Pancreas (tissue), 10 donors: ENCODE data around the gene ATP12A. TPM values are rescaled to one million over a fixed set of nuclear protein-coding genes. Genes with fewer than 3 reads are reported as not detected.
A peak's percentile ranks its signal among the peaks of the same experiment; 100 is the strongest.

Experiments used
- ATAC-seq, 4 donors: fragments of 200-7000 bp; cut with Tn5 transposase; one replicate each; pipeline versions ENCODE4 v1.8.0 to v1.9.1; 2020; ENCODE audit warnings: mild to moderate bottlenecking in 4 of 4, moderate library complexity in 4 of 4
- DNase-seq, 6 donors: peaks; one replicate each; pipeline ENCODE4 v3.0.0-alpha.2; 2020
- FAIRE-seq: peaks from 2 replicates; lab custom pipeline; 2012; peaks lifted over from hg19 to GRCh38; lab: Jason Lieb, UNC
- H3K27ac ChIP-seq, 4 donors: fragments of 200-600 bp; sonication (generic); 1 replicate in 3 of 4; 2 replicates in 1 of 4; pipeline versions ENCODE4 v1.5.0 to v1.8.0; 2020
- H3K27me3 ChIP-seq, 4 donors: fragments of 200-600 bp; one replicate each; pipeline ENCODE4 v1.8.0; 2021
- H3K36me3 ChIP-seq, 3 donors: fragments of 200-600 bp; sonication (generic) in 1 of 3; one replicate each; pipeline versions ENCODE4 v1.5.0 to v1.8.0; 2020 to 2021
- H3K4me1 ChIP-seq, 3 donors: fragments of 200-600 bp; one replicate each; pipeline ENCODE4 v1.8.0; 2021
- H3K4me3 ChIP-seq, 4 donors: fragments of 200-600 bp; sonication (generic) in 2 of 4; one replicate each; pipeline versions ENCODE4 v1.5.0 to v1.8.0; 2020 to 2021
- H3K9me3 ChIP-seq, 4 donors: fragments of 200-600 bp; one replicate each; pipeline ENCODE4 v1.8.0; 2021
- WGBS, 2 donors: extraction: QIAGEN DNeasy Blood & Tissue Kit; methylation state at CpG; one replicate each; pipeline ENCODE4 v1.1.7; 2013; 5-methylcytosine and 5-hydroxymethylcytosine counted together
- intact Hi-C, 3 donors: fragments of 100-400 bp; cut with DNase I; formaldehyde crosslinking; loops; one replicate each; pipeline versions ENCODE4 v1.11.1 to v1.14.2; 2022
- polyA plus RNA-seq, 2 donors: library from polyadenylated mRNA; stranded (reverse); fragments of 200-250 nt; gene quantifications; one replicate each; pipeline ENCODE4 v1.2.3, GENCODE V29; 2013
- total RNA-seq, 6 donors: library from RNA; stranded (reverse); fragmentation: NEBNext Ultra II Directional in 4 of 6; extraction: Animal tissue kit (Norgen Biotek cat#: 25700) in 4 of 6; gene quantifications; one replicate each; pipeline versions ENCODE4 v1.2.1 to v1.2.4, GENCODE V29; 2021 to 2023
- TF ChIP-seq, protein P1 (sequence below), 4 donors: fragments of 200-600 bp; sonication (generic) in 3 of 4; IDR thresholded peaks; one replicate each; pipeline versions ENCODE4 v1.5.0 to v1.8.0; 2021; ENCODE audit warnings: antibody characterized with exemption in 4 of 4
- donor health status: healthy with polysubstance abuse.
- donor health status: DM: no; HTN: no; CAD: no; lungs with moderate emphysema.
- donor health status: DM: no; HTN: no; CAD: no.
- donor health status: control.
- donor health status: control.
- donor health status: Bipolar disorder and iron deficiency.
- donor health status: DM: yes; HTN: yes; CAD: no.
- donor health status: DM: no; HTN: no; CAD: no.
- donor health status: DM: no; HTN: no; CAD: no.
- donor health status: DM: yes; HTN: yes; CAD: no.

ATP12A gene
- total RNA-seq (under 1 TPM in 1 of 6 donors, not detected in 5; 0.06 TPM), polyA plus RNA-seq (under 1 TPM in 1 of 2 donors, not detected in 1; 0.05 TPM)

DNA sequence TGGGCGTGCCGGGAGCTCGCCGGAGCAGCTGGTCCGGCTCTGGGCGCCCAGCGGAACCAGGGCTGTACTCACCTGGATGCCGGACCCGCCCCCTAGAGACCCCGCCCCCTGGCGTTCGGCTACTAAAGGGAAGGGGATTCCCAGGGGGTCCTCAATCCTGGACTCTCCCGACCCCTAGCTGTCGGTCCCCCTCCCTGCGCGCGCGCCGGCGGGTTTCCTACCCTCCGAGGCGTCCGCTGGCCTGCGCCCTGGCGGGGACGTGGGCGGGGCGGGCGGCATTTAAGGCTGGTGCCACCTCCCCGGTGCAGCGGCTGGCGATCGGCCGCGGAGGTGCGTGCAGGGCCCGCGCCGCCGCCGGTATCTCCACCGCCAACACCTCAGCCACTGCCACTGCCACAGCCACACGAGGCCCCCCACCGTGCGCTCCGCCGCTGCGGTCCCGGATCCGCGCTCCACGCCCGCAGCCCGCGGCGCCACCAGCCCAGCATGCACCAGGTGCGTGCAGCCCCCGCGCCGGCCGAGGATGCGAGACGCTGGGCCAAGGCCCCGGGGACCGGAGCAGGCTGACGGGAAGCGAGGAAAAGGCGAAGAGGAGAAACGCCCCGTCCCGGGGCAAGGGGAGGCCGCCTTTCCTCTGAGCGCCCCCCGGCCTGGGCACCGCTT is at the start of gene ATP12A:
TSS of gene ATP12A (plus strand) at position 151 of the 663 bp plus-strand sequence. CDS start at position 487, 336 bp downstream.
- Histone ChIP-seq H3K4me1 (peaks cover 0 to 3% (median 0%) of the 10 kb centered on the region in 3 donors), H3K9me3 (no peaks in the 10 kb centered on the region), H3K4me3 (peak within 1 kb of the TSS; percentile 15 to 56 (median 32)), H3K27me3 (peaks cover 0 to 17% (median 4%) of the 10 kb centered on the region in 4 donors), H3K27ac (no peak within 1 kb of the TSS), H3K36me3 (no peaks in the 10 kb centered on the region)
- TF ChIP-seq, protein P1, sequence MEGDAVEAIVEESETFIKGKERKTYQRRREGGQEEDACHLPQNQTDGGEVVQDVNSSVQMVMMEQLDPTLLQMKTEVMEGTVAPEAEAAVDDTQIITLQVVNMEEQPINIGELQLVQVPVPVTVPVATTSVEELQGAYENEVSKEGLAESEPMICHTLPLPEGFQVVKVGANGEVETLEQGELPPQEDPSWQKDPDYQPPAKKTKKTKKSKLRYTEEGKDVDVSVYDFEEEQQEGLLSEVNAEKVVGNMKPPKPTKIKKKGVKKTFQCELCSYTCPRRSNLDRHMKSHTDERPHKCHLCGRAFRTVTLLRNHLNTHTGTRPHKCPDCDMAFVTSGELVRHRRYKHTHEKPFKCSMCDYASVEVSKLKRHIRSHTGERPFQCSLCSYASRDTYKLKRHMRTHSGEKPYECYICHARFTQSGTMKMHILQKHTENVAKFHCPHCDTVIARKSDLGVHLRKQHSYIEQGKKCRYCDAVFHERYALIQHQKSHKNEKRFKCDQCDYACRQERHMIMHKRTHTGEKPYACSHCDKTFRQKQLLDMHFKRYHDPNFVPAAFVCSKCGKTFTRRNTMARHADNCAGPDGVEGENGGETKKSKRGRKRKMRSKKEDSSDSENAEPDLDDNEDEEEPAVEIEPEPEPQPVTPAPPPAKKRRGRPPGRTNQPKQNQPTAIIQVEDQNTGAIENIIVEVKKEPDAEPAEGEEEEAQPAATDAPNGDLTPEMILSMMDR (IDR thresholded peaks at IDR 0.05) = no peak
- FAIRE-seq (no peak), DNase-seq (peak; percentile 5 to 78 (median 35)), ATAC-seq (peak; percentile 51 to 75 (median 62))
- WGBS, 2 donors = 1% methylated on average over 44 to 75 of the region's 75 CpGs
- intact Hi-C loops = no loop called here

DNA sequence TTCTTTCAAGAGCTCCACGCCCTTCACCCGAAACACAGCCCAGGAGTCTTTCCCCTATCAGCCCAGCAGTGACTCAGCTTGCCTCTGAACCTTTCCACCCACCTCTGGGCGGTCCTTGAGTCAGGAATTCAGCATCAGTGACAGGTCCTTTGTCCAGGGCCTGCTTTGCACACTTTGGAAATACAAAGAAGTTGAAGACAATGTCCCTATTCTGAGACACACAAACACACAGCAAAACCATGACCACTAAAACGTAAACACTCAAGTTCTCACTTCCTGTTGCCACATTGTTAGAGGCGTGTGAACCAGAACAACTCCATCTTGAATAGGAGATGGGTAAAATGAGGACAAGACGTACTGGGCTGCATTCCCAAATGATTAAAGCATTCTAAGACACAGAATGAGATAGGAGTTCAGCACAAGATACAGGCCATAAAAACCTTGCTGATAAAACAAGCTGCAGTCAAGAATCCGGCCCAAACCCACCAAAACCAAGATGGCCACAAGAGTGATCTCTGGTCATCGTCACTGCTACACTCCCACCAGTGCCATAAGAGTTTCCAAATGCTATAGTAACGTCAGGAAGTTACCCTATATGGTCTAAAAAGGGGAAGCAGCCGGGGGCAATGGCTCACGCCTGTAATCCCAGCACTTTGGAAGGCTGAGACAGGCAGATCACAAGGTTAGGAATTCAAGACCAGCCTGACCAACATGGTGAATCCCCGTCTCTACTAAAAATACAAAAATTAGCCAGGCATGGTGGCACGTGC is 49.2 kb upstream of the ATP12A start:
- no peaks in the 10 kb centered on the region for H3K27me3 ChIP-seq
- no peak for DNase-seq
- no peaks in the 10 kb centered on the region for H3K4me1 ChIP-seq
- H3K36me3 ChIP-seq = no peaks in the 10 kb centered on the region
- WGBS, 2 donors = 69 to 81% methylated on average over 13 of the region's 13 CpGs
- H3K9me3 ChIP-seq = no peaks in the 10 kb centered on the region
- no peak for ATAC-seq
- H3K27ac ChIP-seq = no peak overlapping the region
- TF ChIP-seq, protein P1 (IDR thresholded peaks at IDR 0.05) = no peak
- no peak overlapping the region for H3K4me3 ChIP-seq
- FAIRE-seq = no peak
- intact Hi-C loops = no loop called here

DNA sequence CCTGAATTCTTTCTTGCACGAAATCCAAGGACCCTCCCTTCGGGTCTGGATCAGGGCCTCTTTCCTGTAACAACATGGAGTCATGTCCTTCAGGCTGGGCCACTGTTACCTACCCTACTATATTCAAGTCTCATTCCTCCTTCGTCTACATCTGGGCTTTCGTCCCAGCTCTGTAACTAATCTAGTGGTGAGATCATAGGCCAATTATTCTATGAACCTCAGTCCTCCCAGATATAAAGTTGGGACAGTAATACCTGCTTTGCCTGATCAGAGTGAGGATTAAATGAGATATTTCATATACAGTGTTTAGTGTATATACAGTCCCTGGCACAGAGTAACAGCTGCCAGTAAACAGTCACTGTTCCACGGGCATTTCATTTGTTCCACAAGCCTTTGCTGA is 48.3 kb upstream of the ATP12A start:
- intact Hi-C loops = no loop called here
- Histone ChIP-seq H3K36me3 (no peaks in the 10 kb centered on the region), H3K9me3 (no peaks in the 10 kb centered on the region), H3K4me3 (no peak overlapping the region), H3K27ac (no peak overlapping the region), H3K4me1 (no peaks in the 10 kb centered on the region), H3K27me3 (no peaks in the 10 kb centered on the region)
- 62 to 65% methylated on average over 5 of the region's 5 CpGs for WGBS, 2 donors
- DNase-seq (no peak), ATAC-seq (no peak), FAIRE-seq (no peak)
- TF ChIP-seq, protein P1 (IDR thresholded peaks at IDR 0.05) = no peak

DNA sequence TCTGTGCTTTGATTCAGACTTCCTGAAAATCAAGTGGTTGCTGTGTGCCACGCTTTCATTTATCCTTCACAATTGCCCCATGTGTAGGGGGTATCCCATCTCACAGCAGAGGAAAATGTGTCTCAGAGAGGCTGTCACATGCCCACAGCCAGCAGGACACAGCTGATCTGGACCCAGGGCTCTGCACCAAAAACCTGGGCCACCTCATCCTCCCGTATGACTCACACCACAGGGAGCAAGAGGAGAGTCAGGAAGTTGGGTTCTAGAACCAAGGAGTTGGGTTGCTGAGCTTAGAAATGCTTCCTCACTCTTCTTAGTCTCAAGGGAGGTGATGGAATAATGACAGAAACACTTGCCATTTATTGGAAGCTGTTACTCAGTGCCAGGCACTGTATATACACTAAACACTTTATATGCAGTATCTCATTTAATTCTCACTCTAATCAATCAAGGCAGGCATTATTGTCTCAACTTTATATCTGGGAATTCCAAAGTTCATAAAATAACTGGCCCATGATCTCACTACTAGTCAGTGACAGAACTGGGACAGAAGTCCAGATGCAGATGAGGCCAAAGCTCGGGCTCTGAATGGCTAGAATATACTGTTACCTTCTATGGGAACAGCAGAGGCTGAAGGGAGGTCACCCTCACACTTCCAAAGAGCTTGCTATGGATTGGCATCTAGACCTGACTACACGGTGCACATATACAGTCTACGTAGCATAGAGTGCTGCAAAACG is 47.7 kb upstream of the ATP12A start:
- 61 to 70% methylated on average over 6 of the region's 6 CpGs for WGBS, 2 donors

More for the DNA sequence above, 47.7 kb upstream of the ATP12A start:
- Histone ChIP-seq H3K27me3 (no peaks in the 10 kb centered on the region), H3K36me3 (no peaks in the 10 kb centered on the region), H3K9me3 (no peaks in the 10 kb centered on the region), H3K4me1 (no peaks in the 10 kb centered on the region), H3K4me3 (no peak overlapping the region), H3K27ac (no peak overlapping the region)
- DNase-seq = no peak
- intact Hi-C loops = no loop called here
- FAIRE-seq = no peak
- no peak for ATAC-seq
- TF ChIP-seq, protein P1 (IDR thresholded peaks at IDR 0.05) = no peak
